NCI-H146 (cell line): ENCODE measurements around the gene DNAH2.

Experiments used
- DNase-seq: peaks from one replicate; lab custom pipeline; 2025; lab: John Stamatoyannopoulos, UW

The DNAH2 gene

GRCh38 chr17:7818746-7819645, 101.5 kb downstream of the DNAH2 start:
- DNase-seq, result peak; percentile 34

- no peak for DNase-seq
These were observed 102.7 kb downstream of the DNAH2 start for GRCh38 chr17:7820231-7820630.

DNA sequence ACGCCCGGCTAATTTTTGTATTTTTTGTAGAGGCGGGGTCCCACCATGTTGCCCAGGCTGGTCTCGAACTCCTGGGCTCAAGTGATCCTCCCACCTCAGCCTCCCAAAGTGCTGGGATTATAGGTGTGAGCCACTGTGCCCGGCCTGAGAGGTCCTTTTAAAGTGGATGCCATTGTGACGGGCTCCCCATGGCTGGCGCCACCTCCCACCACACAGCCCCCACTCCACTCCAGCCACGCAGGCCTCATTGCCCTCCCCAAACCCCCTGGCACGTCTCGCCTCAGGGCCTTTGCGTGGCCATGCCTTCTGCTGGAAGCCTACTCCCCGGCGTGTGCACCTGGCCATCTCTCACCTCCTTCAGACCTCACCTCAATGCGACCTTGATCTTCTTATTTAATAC, 104.6 kb downstream of the DNAH2 start:
- no peak for DNase-seq

DNA sequence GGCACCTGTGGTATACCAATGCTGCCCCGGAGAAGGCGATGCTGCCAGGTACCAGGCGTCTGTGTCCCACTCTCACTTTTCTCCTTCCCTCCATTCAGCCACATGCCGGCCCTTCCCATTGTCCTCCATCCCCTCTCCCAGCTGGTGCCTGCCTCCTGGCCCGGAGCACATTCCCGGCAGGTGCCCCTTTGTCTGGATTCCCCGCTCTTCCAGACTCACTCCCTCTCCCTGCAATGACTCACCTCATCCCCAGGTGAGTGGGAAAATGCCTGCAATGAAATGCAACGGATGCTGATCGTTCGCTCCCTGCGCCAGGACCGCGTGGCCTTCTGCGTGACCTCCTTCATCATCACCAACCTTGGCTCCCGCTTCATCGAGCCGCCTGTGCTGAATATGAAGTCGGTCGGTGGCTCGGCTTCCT, 106.0 kb downstream of the DNAH2 start:
- peak; percentile 85 for DNase-seq

DNA sequence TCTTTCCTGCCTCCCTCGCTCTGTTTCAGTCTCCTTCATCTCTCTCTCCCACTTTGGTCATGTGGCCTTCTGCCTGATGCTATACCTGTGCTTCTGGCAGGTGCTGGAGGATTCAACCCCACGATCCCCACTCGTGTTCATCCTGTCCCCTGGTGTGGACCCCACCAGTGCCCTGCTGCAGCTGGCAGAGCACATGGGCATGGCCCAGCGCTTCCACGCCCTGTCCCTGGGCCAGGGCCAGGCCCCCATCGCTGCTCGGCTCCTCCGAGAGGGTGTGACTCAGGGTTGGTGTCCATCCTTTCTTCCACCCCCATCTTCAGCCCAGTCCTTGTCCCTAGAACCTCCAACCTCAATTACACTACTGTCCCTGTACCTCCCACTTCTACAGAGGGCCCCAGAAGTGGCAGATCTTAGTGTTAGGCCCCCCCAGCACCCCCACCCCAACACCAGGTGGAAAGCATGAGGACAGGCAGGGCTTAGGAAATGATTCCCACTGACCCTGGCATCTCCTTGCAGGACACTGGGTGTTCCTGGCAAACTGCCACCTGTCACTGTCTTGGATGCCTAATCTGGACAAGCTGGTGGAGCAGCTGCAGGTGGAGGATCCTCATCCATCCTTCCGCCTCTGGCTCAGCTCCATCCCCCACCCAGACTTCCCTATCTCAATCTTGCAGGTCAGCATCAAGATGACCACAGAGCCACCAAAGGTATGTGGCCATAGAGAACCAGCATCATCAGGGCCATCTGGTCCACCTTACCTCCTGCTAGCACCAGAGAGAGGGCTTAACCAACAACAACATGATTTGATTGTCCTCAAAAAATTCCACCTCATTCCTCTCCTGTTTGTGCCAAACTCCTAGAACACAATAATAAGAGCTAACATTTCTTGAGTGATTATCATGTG, 106.7 kb downstream of the DNAH2 start:
- no peak for DNase-seq

DNA sequence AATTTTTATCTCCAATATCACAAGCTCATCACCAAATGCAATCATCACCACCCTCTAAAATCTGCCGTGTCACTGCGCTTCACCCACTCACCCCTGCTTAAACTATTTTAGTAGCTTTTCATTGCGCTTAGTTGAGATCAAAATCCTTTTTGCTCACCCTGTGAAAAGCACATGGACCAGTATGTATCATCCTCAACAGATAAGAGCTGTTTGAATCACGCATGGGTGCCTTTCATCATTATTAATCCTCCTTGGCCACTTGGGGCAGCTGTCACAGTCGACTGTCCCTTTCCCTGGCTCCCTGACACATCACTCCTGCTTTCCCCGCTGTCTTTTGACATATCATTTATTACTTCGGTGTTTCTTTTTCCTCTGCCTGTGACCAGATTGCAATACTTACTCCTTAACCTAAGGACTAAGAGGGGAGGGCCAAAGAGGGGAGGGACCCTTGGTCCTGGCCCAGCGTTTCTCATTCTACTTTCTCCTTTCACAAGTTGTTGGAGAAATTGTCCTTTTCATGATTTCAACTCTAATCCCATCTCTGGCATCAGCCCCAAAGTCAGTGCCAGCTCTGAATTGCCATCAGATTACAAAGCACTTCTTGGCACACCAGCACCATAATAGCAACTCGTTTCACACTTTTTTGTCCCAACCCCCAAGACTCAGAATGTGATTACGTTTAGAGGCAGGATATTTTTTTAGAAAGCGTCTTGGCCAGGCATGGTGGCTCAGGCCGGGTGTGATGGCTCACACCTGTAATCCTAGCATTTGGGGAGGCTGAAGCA, 107.9 kb downstream of the DNAH2 start:
- DNase-seq, result peak; percentile 4

DNA sequence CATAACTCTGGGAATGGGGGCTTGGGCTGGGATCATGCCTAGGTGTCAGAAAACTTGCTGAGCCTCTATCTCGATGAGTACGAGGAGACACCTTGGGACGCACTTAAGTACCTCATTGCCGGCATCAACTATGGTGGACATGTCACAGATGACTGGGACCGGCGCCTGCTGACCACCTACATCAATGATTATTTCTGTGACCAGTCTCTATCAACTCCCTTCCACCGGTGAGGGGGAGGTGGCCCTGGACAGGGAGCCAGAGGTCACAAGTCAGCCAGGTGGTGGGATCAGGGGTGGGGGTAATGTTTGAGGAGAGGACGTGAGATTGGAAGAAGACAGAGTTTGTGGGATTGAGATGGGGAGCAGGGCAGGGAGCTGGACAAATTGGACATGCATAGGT, 113.1 kb downstream of the DNAH2 start:
- DNase-seq, result no peak

- DNase-seq, result no peak
These were observed 113.7 kb downstream of the DNAH2 start for GRCh38 chr17:7831233-7831632.

DNA sequence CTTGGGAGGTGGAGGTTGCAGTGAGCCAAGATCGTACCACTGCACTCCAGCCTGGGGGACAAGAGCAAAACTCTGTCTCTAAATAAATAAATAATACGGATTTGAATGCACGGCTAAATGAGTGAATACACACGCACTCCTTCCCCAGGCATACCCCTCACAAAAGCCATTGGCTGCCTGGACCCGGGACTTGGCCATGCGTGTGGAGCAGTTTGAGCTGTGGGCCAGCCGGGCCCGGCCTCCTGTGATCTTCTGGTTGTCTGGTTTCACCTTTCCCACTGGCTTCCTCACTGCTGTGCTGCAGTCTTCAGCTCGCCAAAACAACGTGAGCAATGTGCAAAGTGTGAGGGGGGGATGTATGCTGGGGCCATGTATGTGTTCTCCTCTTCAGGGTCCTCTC, 114.9 kb downstream of the DNAH2 start:
- no peak for DNase-seq

DNA sequence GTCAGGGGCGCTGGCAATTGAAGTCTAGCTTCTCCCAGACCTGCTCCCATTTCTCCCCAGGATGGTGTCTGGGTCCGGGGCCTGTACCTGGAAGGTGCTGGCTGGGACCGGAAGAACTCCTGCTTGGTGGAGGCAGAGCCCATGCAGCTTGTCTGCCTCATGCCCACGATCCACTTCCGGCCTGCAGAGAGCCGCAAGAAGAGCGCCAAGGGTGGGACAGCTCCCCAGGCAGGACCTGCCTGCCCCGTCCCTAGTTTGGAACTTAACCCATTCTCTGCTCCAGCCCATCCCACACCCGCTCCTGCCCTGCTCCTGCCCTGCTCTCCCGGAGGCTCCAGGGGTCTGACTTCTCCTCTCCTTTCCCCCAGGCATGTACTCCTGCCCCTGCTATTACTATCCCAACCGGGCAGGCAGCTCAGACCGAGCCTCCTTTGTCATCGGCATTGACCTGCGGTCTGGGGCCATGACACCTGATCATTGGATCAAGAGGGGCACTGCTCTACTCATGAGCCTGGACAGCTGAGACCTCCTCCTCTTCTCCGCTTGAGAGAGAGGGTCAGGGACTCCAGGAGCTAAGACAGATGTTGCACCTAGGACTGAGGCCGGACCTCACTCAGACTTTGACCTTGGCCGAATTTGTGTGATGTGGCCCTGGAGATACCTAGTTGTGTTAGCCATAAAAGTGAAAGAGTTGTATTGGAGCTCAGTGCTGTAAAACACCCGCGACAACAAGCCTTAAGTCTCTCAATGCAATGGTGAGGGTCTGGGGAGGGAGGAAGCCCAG, 115.7 kb downstream of the DNAH2 start:
- DNase-seq, result no peak

- peak; percentile 86 for DNase-seq
These were observed 116.4 kb downstream of the DNAH2 start, which contains the start of gene KDM6B for GRCh38 chr17:7833795-7834541. Gene KDM6B, plus strand, starts transcription at chr17:7834217. Its CDS starts 11,338 bp downstream, at chr17:7845555.

GRCh38 chr17:7834542-7834956, 117.0 kb downstream of the DNAH2 start:
- no peak for DNase-seq

DNA sequence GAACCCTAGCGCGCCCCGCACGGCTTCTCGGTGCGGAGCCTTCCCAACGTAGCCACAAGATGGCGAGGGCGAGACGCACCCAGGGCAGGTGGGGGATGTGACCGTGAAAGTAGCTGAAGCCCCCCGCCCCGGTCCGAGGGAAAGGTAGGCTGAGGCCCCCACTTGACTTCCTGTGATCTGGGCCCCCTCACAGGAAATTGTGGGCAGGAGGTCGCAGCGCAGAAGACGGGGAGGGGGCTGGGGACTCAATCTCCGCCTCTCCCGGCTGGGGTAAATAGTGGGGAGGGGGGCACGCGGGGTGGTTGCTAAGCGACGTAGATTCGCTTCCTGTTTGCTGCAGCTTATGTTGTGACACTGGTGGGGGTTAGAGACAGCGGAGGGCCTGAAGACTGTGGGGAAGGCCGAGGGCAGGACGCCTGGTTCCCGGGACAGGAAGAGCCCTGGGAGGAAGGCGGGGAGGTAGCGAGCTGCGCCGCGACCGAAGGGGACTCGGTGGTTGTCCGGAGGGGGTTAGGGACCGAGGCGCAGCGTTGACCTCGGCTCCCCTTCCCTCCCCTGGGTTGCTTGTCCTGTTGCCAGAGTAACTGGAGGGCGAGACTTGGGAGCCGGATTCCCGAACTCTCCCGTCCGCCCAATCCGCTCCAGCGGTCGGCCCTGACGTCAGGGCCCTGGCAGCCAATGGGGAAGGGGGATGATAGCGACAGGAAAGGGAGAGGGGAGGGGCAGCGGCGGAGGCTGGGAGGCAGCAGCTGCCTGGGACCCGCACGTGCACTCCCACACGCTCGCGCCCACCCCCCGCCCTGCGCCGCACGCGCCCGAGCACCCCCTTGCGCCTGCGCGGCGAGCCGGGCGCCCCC, 117.6 kb downstream of the DNAH2 start:
- DNase-seq, result peak; percentile 98

DNA sequence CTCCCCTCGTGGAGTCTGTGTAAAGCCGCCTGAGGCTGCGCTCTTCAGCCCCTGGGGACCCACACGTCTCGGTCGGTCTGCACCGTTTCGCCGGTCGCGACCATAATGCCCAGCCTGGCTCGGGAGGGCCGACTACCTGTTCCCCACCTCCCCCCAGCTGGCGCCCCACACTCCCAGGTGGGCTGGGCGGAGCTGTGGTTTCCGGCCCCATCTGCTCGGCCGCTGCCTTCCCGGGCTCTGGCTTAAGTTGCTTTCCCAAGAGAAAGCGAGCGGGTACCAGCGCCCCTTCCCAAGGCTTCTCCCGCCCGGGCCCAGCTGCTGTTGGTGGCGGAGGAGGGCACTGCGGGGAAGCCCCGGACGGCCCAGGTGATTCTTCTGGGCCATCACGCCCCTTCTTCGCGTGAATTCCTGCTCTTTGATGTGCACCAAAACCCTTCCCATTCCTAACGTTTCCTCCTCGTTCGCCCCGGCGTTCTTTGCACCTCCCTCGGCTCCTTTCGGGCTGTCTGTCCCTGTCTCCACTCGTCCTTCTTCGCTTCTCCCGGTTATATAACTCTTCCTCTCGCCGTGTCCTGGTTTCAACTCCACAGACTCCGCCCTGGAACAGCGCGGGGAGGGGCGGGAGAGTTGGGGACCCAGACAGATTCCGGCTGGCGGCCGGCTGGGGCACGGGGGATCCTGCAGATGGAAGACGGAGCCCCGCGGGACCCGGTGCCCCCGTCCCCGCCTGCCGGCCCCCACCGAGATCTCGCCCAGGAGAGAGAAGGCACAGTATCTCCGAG, 118.5 kb downstream of the DNAH2 start:
- peak; percentile 69 for DNase-seq

- DNase-seq, result peak; percentile 97
These were observed 119.3 kb downstream of the DNAH2 start for GRCh38 chr17:7836596-7837407.

GRCh38 chr17:7837408-7838088, 120.0 kb downstream of the DNAH2 start:
- no peak for DNase-seq
